NCI-H187 treated with DMSO at 0.1 percent for 48 hours (cell line): ENCODE results near the gene MGST1.
"Not testable (repeated sequence)": the region's sequence is repeated elsewhere in the genome, so short reads cannot be mapped to it uniquely, and the experiment has no call there.

Experiments
- DNase-seq: peaks from one replicate; lab custom pipeline; 2025; lab: John Stamatoyannopoulos, UW

MGST1 gene

DNA sequence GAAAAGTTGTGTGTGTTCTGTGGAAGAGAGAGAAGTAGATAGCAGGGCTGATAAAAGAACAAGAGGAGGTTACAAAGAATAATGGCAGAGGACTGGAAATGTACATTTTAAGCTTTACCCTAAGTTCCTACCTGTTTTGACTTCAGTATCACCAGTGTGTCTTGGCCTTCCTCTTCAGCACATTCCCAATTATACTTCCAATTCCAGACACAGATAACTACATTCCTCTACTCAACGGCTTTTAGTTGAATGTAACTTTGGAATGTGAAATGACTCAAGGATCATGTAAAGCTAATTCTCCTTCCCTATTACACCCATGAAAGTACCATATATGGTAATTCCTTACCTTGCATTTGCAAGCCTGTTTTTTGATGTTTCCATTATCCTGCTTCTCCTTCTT is 5.0 kb downstream of the MGST1 start:
- DNase-seq: no peak

DNA sequence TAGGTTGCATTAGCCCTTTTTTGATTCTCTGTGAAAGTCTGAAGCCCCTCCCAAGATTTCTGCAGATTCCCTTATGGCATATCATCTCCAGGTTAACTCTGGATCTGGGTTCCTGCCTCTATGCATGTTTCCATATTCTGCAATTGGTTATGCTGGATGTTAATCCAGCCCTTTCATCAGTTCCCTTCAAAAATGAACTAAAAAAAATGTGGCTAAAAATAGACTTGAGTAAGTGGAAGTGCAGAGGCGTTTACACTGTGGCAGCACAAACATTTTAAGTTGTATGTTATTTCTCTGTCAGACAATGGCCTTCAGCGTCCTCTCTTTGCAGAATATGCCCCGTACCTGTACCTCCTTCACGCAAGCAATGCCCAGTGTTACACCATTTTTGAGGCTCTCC is 11.4 kb downstream of the MGST1 start:
- no peak for DNase-seq

DNA sequence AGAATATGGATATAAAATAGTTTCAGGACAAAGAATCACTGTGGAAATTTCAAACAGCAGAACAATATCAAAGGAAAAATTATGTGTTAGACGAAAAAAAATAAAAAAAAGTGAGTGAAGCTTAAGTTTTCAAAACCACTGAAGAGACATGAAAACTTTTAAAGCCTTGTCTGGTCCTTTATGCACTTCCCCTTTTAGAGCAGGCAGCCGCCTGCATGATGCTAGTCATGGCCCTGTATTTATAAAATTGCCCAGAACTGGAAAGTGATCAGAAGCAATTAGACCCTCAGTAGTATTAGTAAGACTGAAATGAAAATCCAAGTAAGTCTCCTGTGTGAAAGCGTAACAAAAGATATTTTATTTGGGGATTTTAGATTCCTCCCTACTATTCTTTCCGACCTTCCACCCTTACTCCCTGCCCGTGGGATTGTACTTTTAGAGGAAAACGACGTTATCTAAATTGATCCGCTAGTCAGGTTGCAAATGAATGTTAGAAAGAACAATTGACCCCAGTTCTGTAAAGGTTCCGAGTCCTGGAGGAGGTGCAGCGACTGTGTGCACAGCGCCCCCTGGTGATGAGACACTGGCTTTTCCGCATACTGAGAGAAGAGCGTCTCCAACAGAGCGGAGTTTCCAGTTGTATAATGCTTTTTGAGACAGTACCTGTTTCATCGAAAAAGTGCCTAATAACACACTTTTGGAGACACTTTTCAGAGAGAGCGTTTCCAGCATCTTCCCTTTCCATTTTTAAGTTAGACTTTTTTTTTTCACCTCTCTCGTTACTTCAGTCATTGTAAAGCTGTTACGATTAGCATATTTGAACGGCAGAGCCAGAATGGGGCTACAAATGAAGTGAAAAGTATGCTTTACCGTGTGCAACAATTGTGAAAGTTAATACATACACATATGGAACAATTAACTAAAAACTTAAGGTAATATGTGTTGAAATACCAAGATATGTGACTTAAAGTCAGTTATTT is 12.4 kb downstream of the MGST1 start:
- DNase-seq: no peak

DNA sequence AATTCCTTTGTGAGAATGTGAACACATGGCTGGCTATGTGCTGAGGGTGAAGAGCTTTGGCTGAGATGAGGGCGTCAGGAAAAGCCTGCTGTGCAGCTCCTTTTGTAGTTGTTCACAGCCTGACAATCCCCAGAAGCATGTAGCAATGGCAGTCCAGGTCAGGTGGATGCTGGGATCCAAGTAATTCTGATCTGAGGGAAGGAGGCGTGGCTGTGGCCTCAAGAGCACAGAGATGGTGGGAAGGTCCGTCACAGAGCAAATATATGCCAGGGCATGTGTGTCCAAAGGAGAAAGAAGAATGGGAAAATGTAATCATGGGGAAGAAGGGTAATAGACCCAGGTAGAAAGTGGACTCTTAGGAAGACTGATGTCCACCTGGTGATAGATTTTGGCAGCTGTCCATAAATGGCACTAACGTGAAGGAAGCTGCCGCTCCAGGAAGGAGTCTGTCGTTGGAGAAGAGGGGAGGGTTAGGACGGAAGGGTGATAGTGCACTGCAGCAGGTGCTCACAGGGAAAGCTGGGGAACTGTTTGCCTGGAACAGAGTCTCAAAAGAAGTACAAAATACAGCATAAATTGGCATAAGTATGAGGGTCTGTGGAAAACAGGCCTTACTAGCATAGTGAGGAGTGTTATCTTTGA is 13.8 kb downstream of the MGST1 start:
- no peak for DNase-seq

DNA sequence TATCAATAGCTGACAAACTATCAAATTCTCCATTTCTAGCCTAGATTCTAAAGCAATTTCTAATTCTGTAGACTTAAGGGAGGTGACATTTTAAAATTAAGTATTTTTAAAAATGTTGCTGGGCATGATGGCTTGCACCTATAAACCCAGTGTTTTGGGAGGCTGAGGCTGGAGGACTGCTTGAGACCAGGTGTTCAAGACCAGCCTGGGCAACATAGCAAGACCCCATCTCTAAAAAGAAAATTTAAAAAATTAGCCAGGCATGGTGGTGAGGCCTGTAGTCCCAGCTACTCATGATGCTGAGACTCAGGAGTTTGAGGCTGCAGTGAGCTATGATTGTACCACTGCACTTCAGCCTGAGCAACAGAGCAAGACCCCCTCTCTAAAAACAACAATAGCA is 15.1 kb downstream of the MGST1 start:
- DNase-seq: no peak

DNA sequence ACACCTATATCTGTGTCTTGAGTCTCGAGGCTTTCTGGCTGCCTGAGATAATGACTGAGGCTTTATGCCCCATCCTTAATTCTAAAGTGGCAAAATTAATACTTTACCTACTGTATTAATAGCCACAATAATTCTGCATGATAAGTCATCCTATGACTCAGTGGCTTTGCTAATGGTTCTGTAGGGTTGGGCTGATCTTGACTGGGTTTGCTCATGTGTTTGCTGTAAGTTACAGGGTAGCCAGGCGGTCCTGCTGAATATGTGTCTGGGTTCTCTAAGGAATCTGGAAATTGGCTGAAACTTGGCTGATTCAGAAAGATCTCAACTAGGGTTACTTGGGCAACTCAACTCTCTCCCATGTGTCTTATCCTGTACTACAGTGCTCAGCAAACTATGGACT is 21.7 kb downstream of the MGST1 start:
- no peak for DNase-seq

DNA sequence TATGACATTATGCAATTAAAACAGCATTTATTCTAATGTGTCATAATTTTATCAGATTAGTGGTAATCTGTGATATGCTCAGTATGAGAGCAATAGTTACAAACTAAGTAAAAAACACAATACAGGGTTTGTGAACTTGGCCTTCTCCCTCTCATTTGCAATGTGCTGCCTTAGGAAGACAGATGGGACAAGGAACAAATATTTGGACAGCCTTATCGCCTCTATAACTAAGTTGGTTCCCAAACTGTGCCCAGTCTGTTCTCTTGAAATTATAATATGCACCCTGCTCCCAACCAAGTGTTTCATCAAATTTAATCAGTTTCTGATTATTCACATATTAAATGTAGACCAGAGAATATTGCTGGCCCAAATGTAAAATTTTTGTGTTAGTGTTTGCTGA is 22.7 kb downstream of the MGST1 start:
- no peak for DNase-seq

DNA sequence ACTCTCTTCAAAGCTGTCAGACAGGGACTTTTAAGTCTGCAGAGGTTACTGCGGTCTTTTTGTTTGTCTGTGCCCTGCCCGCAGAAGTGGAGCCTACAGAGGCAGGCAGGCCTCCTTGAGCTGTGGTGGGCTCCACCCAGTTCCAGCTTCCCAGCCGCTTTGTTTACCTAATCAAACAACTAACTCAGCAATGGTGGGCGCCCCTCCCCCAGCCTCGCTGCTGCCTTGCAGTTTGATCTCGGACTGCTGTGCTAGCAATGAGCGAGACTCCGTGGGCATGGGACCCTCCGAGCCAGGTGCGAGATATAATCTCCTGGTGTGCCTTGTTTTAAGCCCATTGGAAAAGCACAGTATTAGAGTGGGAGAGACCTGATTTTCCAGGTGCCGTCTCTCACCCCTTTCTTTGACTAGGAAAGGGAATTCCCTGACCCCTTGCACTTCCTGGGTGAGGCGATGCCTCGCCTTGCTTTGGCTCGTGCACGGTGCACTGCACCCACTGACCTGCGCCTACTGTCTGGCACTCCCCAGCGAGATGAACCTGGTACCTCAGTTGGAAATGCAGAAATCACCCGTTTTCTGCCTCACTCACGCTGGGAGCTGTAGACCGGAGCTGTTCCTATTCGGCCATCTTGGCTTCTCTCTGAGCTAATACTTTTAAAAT is 35.3 kb downstream of the MGST1 start:
- not testable (repeated sequence) for DNase-seq

DNA sequence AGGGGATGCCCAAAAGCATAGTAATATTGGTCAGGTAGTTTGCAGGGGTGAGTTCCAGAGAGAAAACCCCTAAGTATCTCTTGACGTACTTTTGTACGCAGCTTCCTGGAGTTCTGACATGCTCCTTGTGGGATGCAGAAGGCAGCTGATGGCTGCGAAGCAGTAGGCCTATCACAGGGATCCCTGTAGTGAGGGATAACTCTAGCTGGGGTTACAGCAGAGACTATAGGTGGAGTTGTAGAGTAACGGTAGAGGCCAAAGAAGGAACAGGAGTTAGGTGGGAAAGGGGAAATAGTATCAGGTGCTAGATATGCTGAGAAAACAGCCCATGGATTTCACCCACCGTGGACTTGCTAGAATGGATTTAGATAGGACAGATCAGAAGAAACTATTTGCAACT is 37.3 kb downstream of the MGST1 start:
- DNase-seq: no peak

DNA sequence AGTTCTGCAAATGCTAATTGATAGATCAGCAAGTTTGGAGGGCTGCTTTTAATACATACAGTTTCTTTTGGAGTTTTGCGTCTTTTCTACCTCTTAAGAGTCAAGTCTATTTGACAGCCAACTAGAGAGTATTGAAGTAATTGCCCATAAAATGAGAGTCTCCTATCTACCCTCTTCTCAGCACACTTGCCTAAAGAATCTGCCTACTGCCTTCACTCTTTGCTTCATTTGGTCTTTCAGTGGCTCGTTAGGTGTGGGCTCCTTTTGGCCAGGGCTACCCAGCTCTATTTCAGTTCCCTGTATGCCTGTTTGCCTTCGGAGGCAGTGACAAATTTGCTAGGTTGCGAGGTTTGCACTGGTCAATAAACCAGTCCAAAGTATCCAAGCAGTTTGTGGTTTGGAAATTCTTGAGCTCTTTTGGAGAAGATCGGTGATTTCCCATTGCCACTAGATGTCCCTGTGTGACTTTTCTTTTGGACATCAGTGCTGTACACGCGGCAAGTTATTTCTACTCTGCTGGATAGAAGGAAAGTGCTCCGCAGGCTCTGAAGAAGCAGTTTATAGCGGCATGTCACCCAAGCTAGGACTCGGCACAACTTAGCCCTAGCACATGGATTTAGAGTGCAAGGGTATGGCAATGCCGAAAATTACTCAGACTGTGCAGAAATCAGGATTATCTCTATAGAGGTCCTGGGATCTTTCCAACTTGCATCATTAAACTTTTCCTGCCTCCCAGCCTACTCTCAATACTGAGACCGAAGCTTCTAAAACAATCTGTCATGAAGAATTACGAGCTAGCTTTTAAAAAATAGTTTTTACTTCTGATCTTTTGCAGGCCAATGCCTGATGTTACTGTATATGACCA is 38.6 kb downstream of the MGST1 start:
- no peak for DNase-seq

DNA sequence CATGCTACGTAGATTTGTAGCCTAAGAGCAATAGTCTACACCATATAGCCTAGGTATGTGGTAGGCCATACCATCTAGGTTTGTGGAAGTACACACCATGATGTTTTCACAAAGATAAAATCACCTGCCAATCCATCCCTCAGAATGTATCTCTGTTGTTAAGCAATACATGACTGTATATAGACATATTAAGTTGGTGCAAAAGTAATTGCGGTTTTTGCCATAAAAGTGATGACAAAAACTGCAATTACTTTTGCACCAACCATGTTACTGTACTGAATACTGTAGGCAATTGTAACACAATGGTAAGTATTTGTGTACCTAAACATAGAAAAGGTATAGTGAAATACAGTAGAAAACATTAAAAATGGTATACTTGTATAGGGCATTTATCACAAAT is 40.5 kb downstream of the MGST1 start:
- DNase-seq: no peak

DNA sequence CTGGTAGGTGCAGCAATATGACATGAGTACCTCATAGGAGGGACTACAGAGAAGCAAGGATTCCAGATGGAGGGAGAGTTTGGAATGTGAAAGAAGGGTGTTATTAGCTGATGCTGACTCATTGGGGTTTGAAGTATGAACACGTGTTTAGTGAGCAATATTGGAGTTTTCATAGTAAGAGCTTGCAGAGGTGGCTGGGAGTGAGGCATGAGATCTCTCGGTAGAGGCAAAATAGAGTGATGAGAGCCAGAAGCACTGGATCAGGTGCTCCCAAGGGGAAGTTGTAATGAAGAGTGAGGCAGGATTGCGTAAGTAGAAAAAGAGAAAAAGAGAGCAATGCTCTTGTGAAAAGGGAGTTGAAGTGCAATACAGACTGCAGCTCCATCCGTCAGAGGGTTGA is 42.1 kb downstream of the MGST1 start:
- no peak for DNase-seq

DNA sequence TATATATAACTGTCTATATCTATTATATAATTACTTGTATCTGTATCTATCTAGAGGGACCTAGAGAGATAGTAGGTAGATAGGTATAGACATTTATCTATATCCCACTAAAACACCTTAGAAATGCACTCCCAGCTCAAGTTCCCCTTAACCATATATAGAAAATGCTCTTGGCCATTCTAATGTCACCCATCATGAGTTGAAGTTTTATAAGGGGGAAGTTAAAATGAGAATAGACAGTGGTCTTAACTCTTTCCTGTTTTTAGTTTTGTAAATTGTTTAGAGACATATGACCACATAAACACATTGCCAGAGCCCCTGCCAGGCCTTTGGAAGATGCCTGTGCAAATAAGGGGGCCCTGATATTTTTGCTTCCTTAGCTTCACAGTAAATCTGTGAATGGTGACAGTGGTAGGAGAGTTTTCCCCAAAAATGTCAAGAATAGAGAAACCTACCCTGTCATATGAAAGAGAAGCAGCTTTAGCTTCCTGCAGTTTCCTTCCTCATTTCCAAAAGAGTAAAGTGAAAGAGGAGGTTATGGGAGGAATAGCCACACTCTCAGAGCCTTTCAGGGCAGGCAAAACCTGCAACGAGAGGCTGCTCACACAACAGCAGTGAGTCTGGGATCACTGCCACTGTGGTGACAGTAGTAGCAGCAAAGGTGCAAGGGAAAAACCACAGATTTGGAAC is 45.5 kb downstream of the MGST1 start:
- DNase-seq: no peak

DNA sequence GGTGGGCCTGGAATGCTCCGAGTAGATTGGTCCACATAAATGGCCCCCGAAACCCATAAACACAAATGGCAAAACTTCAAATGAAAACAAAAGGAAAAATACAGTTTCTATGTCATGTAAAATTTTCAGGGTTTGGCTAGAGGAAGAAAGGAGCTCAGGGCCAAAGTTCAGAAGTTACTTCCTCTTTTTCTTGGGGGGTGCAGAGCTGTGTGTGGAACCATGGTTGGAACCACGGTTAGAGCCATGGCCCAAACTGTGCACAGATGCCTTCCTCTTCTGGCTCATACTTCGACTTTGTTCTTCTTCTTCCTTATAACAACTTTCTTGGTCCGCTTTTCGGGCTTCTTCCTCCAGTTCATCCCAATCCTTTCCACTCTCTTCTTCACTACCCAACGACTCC is 51.7 kb downstream of the MGST1 start:
- no peak for DNase-seq

DNA sequence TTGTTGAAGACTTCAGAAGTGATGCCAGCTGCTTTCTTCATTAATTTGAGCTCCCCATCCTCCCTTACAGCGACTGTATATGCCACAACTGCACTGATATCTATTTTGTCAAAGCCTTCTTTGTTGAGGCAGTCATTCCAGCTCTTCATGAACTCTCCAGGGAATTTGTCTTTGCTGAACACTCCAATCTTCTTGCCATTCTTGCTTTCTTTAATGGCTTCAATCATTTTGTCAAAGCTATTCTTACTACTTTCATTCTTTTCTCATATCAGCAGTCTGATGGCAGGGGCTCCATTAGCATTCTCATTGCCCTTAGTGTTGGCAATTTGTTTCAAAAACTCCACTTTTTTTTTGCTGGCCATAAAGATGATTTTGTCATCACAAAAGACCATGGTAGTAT is 54.4 kb downstream of the MGST1 start:
- not testable (repeated sequence) for DNase-seq

DNA sequence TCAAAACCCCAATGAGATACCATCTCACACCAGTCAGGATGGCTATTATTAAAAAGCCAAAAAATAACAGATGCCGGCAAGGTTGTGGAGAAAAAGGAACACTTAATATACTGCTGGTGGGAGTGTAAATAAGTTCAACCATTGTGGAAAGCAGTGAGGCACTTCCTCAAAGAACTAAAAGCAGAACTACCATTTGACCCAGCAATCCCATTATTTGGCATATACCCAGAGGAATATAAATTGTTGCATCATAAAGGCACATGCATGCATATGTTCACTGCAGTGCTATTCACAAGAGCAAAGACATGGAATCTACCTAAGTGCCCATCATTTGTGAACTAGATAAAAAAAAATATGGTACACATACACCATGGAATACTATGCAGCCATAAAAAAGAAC is 59.9 kb downstream of the MGST1 start:
- no peak for DNase-seq
